ENCODE measurements around the gene RGP1.

Gene RGP1

GRCh38 chr9:35769763-35770162, 20.7 kb downstream of the RGP1 start:
- Histone ChIP-seq H3K4me3 (ENCODE audit: low read depth, low read length) (no peak overlapping the region), H3K27me3 (replicated peaks) (no peaks in the 10 kb centered on the region), H3K27ac (no peak overlapping the region), H3K36me3 (replicated peaks) (no peaks in the 10 kb centered on the region)
- in situ Hi-C loops (cut with HindIII; ENCODE audit: low pct_ligation_motif_present, low sequenced_read_pairs), result no loop called here
- DNase-seq, result no peak
- no peak for TF ChIP-seq CTCF (IDR thresholded peaks at IDR 0.05; ENCODE audit: low read depth, low read length, missing control alignments)

- Histone ChIP-seq H3K4me3 (ENCODE audit: low read depth, low read length) (no peak overlapping the region), H3K27me3 (replicated peaks) (no peaks in the 10 kb centered on the region), H3K27ac (no peak overlapping the region), H3K36me3 (replicated peaks) (no peaks in the 10 kb centered on the region)
- no peak for DNase-seq
- in situ Hi-C loops (cut with HindIII; ENCODE audit: low pct_ligation_motif_present, low sequenced_read_pairs), result no loop called here
- no peak for TF ChIP-seq CTCF (IDR thresholded peaks at IDR 0.05; ENCODE audit: low read depth, low read length, missing control alignments)
These were observed 22.0 kb downstream of the RGP1 start for GRCh38 chr9:35771075-35771433.

GRCh38 chr9:35771534-35771933, 22.4 kb downstream of the RGP1 start:
- DNase-seq, result no peak
- no peak for TF ChIP-seq CTCF (IDR thresholded peaks at IDR 0.05; ENCODE audit: low read depth, low read length, missing control alignments)
- Histone ChIP-seq H3K4me3 (ENCODE audit: low read depth, low read length) (no peak overlapping the region), H3K27ac (no peak overlapping the region), H3K27me3 (replicated peaks) (no peaks in the 10 kb centered on the region), H3K36me3 (replicated peaks) (no peaks in the 10 kb centered on the region)
- in situ Hi-C loops (cut with HindIII; ENCODE audit: low pct_ligation_motif_present, low sequenced_read_pairs), result no loop called here

GRCh38 chr9:35771943-35772342, 22.9 kb downstream of the RGP1 start:
- Histone ChIP-seq H3K36me3 (replicated peaks) (no peaks in the 10 kb centered on the region), H3K27ac (no peak overlapping the region), H3K27me3 (replicated peaks) (no peaks in the 10 kb centered on the region), H3K4me3 (ENCODE audit: low read depth, low read length) (no peak overlapping the region)
- in situ Hi-C loops (cut with HindIII; ENCODE audit: low pct_ligation_motif_present, low sequenced_read_pairs), result no loop called here
- no peak for DNase-seq
- TF ChIP-seq CTCF (IDR thresholded peaks at IDR 0.05; ENCODE audit: low read depth, low read length, missing control alignments), result no peak

- H3K4me3 ChIP-seq (ENCODE audit: low read depth, low read length), result no peak overlapping the region
- H3K27me3 ChIP-seq (replicated peaks), result peaks cover 4% of the 10 kb centered on the region
- H3K27ac ChIP-seq, result no peak overlapping the region
- in situ Hi-C loops (cut with HindIII; ENCODE audit: low pct_ligation_motif_present, low sequenced_read_pairs), result no loop called here
- no peaks in the 10 kb centered on the region for H3K36me3 ChIP-seq (replicated peaks)
- DNase-seq, result no peak
- TF ChIP-seq CTCF (IDR thresholded peaks at IDR 0.05; ENCODE audit: low read depth, low read length, missing control alignments), result no peak
These were observed 26.0 kb downstream of the RGP1 start for GRCh38 chr9:35774907-35775635.

GRCh38 chr9:35776018-35776417, 26.9 kb downstream of the RGP1 start:
- Histone ChIP-seq H3K27ac (no peak overlapping the region), H3K4me3 (ENCODE audit: low read depth, low read length) (no peak overlapping the region), H3K27me3 (replicated peaks) (peaks cover 4% of the 10 kb centered on the region), H3K36me3 (replicated peaks) (no peaks in the 10 kb centered on the region)
- DNase-seq, result no peak
- in situ Hi-C loops (cut with HindIII; ENCODE audit: low pct_ligation_motif_present, low sequenced_read_pairs), result no loop called here
- no peak for TF ChIP-seq CTCF (IDR thresholded peaks at IDR 0.05; ENCODE audit: low read depth, low read length, missing control alignments)

All from brain microvascular endothelial cell (primary cell).